ENCODE data around the gene SERPINF2. TPM values are rescaled to one million over a fixed set of nuclear protein-coding genes. Genes with fewer than 3 reads are reported as not detected.

SERPINF2 gene
- polyA plus RNA-seq, 1 donor (not counting 4 experiments of a cell fraction or from before 2014, with no cell fraction given) = 0.96 TPM

- Histone ChIP-seq H3K4me2 (ENCODE audit: control insufficient read depth, extremely low read depth, insufficient read depth, low read depth, low read length) (peak overlapping the region; percentile 65), H3K79me2 (ENCODE audit: control insufficient read depth, insufficient read depth, low read length) (no peaks in the 10 kb centered on the region), H3K4me1 (ENCODE audit: control insufficient read depth, extremely low read depth, insufficient read depth, low read length) (peaks cover 18% of the 10 kb centered on the region), H3K9me3 (ENCODE audit: control insufficient read depth, low read depth, low read length) (no peaks in the 10 kb centered on the region), H2AFZ (ENCODE audit: control insufficient read depth, low read length) (peak overlapping the region; percentile 70), H3K9me1 (ENCODE audit: control insufficient read depth, extremely low read depth, insufficient read depth, low read length) (no peaks in the 10 kb centered on the region), H3K27ac (ENCODE audit: control insufficient read depth, insufficient read depth, low read length) (peak overlapping the region; percentile 71), H3K4me3 (ENCODE audit: control insufficient read depth in 2 of 3, extremely low read depth in 1 of 3, insufficient read depth in 2 of 3, low read depth in 1 of 3, low read length in 3 of 3) (peak overlapping the region in 1 of 3 experiments; percentile 2), H4K20me1 (ENCODE audit: control insufficient read depth, extremely low read depth, insufficient read depth, low read length) (no peaks in the 10 kb centered on the region), H3K9ac (ENCODE audit: control insufficient read depth, extremely low read depth, insufficient read depth, low read length) (peak overlapping the region; percentile 13), H3K36me3 (ENCODE audit: control insufficient read depth in 2 of 2, extremely low read depth in 1 of 2, insufficient read depth in 2 of 2, low read length in 2 of 2) (peaks cover 12 to 22% of the 10 kb centered on the region in 2 experiments), H3K27me3 (ENCODE audit: control insufficient read depth, extremely low read depth, insufficient read depth, low read length) (no peaks in the 10 kb centered on the region)
- DNase-seq (ENCODE audit: low read depth, low spot score) (no peak), FAIRE-seq (peak; percentile 97)
- TF ChIP-seq EZH2 (IDR thresholded peaks at IDR 0.05; ENCODE audit: low read length) = no peak
- TF ChIP-seq CTCF (optimal IDR thresholded peaks at IDR 0.05 in 1 of 3, IDR thresholded peaks at IDR 0.05 in 1 of 3, conservative IDR thresholded peaks at IDR 0.05 in 1 of 3; ENCODE audit: extremely low read depth in 1 of 3, insufficient read depth in 2 of 3, low read length in 3 of 3) = no peak
- dilution Hi-C loops (cut with MboI; ENCODE audit: extremely low pct_ligation_motif_present, low sequenced_read_pairs) = loop anchor here (5.0 kb wide), 2 partner anchors 47 to 68 kb away; no protein-coding TSS in a partner anchor
Observed at GRCh38 chr17:1779571-1780131, 37.0 kb downstream of the SERPINF2 start.

GRCh38 chr17:1782171-1782567 lies 39.5 kb downstream of the SERPINF2 start:
- dilution Hi-C loops (cut with MboI; ENCODE audit: extremely low pct_ligation_motif_present, low sequenced_read_pairs) = loop anchor here (5.0 kb wide), 2 partner anchors 50 to 65 kb away; no protein-coding TSS in a partner anchor
- Histone ChIP-seq H3K27me3 (ENCODE audit: control insufficient read depth, extremely low read depth, insufficient read depth, low read length) (no peaks in the 10 kb centered on the region), H3K79me2 (ENCODE audit: control insufficient read depth, insufficient read depth, low read length) (no peaks in the 10 kb centered on the region), H3K9ac (ENCODE audit: control insufficient read depth, extremely low read depth, insufficient read depth, low read length) (no peak overlapping the region), H2AFZ (ENCODE audit: control insufficient read depth, low read length) (no peak overlapping the region), H3K4me3 (ENCODE audit: control insufficient read depth in 2 of 3, extremely low read depth in 1 of 3, insufficient read depth in 2 of 3, low read depth in 1 of 3, low read length in 3 of 3) (no peak overlapping the region), H3K4me1 (ENCODE audit: control insufficient read depth, extremely low read depth, insufficient read depth, low read length) (peaks cover 20% of the 10 kb centered on the region), H3K4me2 (ENCODE audit: control insufficient read depth, extremely low read depth, insufficient read depth, low read depth, low read length) (no peak overlapping the region), H3K9me3 (ENCODE audit: control insufficient read depth, low read depth, low read length) (no peaks in the 10 kb centered on the region), H4K20me1 (ENCODE audit: control insufficient read depth, extremely low read depth, insufficient read depth, low read length) (no peaks in the 10 kb centered on the region), H3K9me1 (ENCODE audit: control insufficient read depth, extremely low read depth, insufficient read depth, low read length) (no peaks in the 10 kb centered on the region), H3K27ac (ENCODE audit: control insufficient read depth, insufficient read depth, low read length) (no peak overlapping the region), H3K36me3 (ENCODE audit: control insufficient read depth in 2 of 2, extremely low read depth in 1 of 2, insufficient read depth in 2 of 2, low read length in 2 of 2) (peaks cover 11 to 15% of the 10 kb centered on the region in 2 experiments)
- no peak for FAIRE-seq
- TF ChIP-seq CTCF (optimal IDR thresholded peaks at IDR 0.05 in 1 of 3, IDR thresholded peaks at IDR 0.05 in 1 of 3, conservative IDR thresholded peaks at IDR 0.05 in 1 of 3; ENCODE audit: extremely low read depth in 1 of 3, insufficient read depth in 2 of 3, low read length in 3 of 3) = no peak
- no peak for TF ChIP-seq EZH2 (IDR thresholded peaks at IDR 0.05; ENCODE audit: low read length)
- DNase-seq (ENCODE audit: low read depth, low spot score) = no peak
